ENCODE data around the gene CRYBA1.

GRCh38 chr17:29235904-29236303 lies 10.8 kb upstream of the CRYBA1 start:
- TF ChIP-seq POLR2AphosphoS5 (IDR thresholded peaks at IDR 0.05; ENCODE audit: borderline replicate concordance, low read depth, low read length) (no peak), EZH2 (IDR thresholded peaks at IDR 0.05) (no peak)
